GM19328 (cell line): ENCODE measurements around the gene KLF2.

ENCODE experiments used
- ATAC-seq: cut with Tn5 transposase; IDR thresholded peaks from one replicate; pipeline ENCODE4 v1.9.1; 2021; ENCODE audit warnings: mild to moderate bottlenecking, moderate library complexity; ENCODE audit not compliant: unreplicated experiment

KLF2 gene

GRCh38 chr19:16306728-16307402 lies 17.8 kb upstream of the KLF2 start:
- ATAC-seq, result no peak

GRCh38 chr19:16308081-16308480 lies 16.5 kb upstream of the KLF2 start:
- ATAC-seq, result no peak

- no peak for ATAC-seq
Observed at GRCh38 chr19:16309643-16310042, 15.0 kb upstream of the KLF2 start.

GRCh38 chr19:16315825-16316505 lies 8.7 kb upstream of the KLF2 start:
- no peak for ATAC-seq

GRCh38 chr19:16316506-16316882 lies 8.1 kb upstream of the KLF2 start:
- no peak for ATAC-seq

GRCh38 chr19:16319481-16319880 lies 5.1 kb upstream of the KLF2 start:
- no peak for ATAC-seq

GRCh38 chr19:16320987-16321386 lies 3.6 kb upstream of the KLF2 start:
- ATAC-seq, result no peak

- ATAC-seq, result no peak
Observed at GRCh38 chr19:16325161-16325527, 518 bp downstream of the KLF2 start.

GRCh38 chr19:16325641-16326400 lies 1.2 kb downstream of the KLF2 start:
- no peak for ATAC-seq

- no peak for ATAC-seq
Observed at GRCh38 chr19:16326401-16327168, 2.0 kb downstream of the KLF2 start.

GRCh38 chr19:16327169-16327475 lies 2.5 kb downstream of the KLF2 start:
- no peak for ATAC-seq

GRCh38 chr19:16327501-16327900 lies 2.9 kb downstream of the KLF2 start:
- no peak for ATAC-seq

GRCh38 chr19:16327911-16328823 lies 3.5 kb downstream of the KLF2 start:
- ATAC-seq, result no peak

- no peak for ATAC-seq
Observed at GRCh38 chr19:16328824-16329482, 4.3 kb downstream of the KLF2 start.

- no peak for ATAC-seq
Observed at GRCh38 chr19:16330368-16330801, 5.8 kb downstream of the KLF2 start.

- no peak for ATAC-seq
Observed at GRCh38 chr19:16330806-16331690, 6.4 kb downstream of the KLF2 start.

GRCh38 chr19:16333001-16333586 lies 8.5 kb downstream of the KLF2 start:
- ATAC-seq, result no peak

GRCh38 chr19:16334411-16334810 lies 9.8 kb downstream of the KLF2 start:
- no peak for ATAC-seq

GRCh38 chr19:16335226-16335625 lies 10.6 kb downstream of the KLF2 start:
- no peak for ATAC-seq
